ENCODE data around the gene RAB37.

GRCh38 chr17:74739227-74739831 lies 2.3 kb downstream of the RAB37 start:
- no peak for TF ChIP-seq POLR2A (IDR thresholded peaks at IDR 0.05)
- no peak for TF ChIP-seq CTCF (IDR thresholded peaks at IDR 0.05)

Measured in lower leg skin (tissue), 3 donors.